Effector memory CD8-positive, alpha-beta T cell (primary cell): ENCODE measurements around the gene ZNF296.

Experiments used
- ATAC-seq: fragments of 150-1000 bp; cut with Tn5 transposase; replicated peaks from 2 replicates; pipeline ENCODE4 v1.10.0; 2021; ENCODE audit warnings: mild to moderate bottlenecking, moderate library complexity
- DNase-seq, 3 experiments: peaks; one replicate each; pipeline ENCODE4 v3.0.0; 2021
- H3K27ac Mint-ChIP-seq, 2 donors: one replicate each; pipeline ENCODE4 v1.8.0; 2022; ENCODE audit warnings: mild to moderate bottlenecking in 2 of 2, mixed read lengths in 2 of 2, moderate library complexity in 2 of 2
- H3K27me3 Mint-ChIP-seq, 2 donors: one replicate each; pipeline ENCODE4 v1.8.0; 2022; ENCODE audit warnings: mixed read lengths in 2 of 2
- H3K36me3 Mint-ChIP-seq: one replicate; pipeline ENCODE4 v1.8.0; 2022; ENCODE audit warnings: mild to moderate bottlenecking, moderate library complexity, mixed read lengths; ENCODE audit not compliant: insufficient read depth
- H3K4me1 Mint-ChIP-seq, 2 donors: one replicate each; pipeline ENCODE4 v1.8.0; 2022; ENCODE audit warnings: low read depth in 2 of 2, mixed read lengths in 2 of 2
- H3K4me3 Mint-ChIP-seq, 2 donors: one replicate each; pipeline ENCODE4 v1.8.0; 2022; ENCODE audit warnings: mild to moderate bottlenecking in 2 of 2, mixed read lengths in 2 of 2, moderate library complexity in 2 of 2
- H3K9me3 Mint-ChIP-seq, 2 donors: one replicate each; pipeline ENCODE4 v1.8.0; 2022; ENCODE audit warnings: mixed read lengths in 2 of 2

The ZNF296 gene

GRCh38 chr19:45099467-45100191, 23.4 kb upstream of the ZNF296 start:
- DNase-seq: no peak
- Mint-ChIP-seq H3K9me3 (no peaks in the 10 kb centered on the region), H3K27me3 (no peaks in the 10 kb centered on the region), H3K27ac (peak overlapping the region in 1 of 2 donors; percentile 44), H3K36me3 (peaks cover 2% of the 10 kb centered on the region), H3K4me3 (no peak overlapping the region), H3K4me1 (peaks cover 65 to 71% of the 10 kb centered on the region in 2 donors)
- ATAC-seq: no peak

- ATAC-seq: no peak
- H3K27me3 Mint-ChIP-seq: no peaks in the 10 kb centered on the region
- no peak overlapping the region for H3K4me3 Mint-ChIP-seq
- DNase-seq: no peak
- H3K4me1 Mint-ChIP-seq: peaks cover 65 to 69% of the 10 kb centered on the region in 2 donors
- peak overlapping the region in 1 of 2 donors; percentile 44 for H3K27ac Mint-ChIP-seq
- H3K9me3 Mint-ChIP-seq: no peaks in the 10 kb centered on the region
- peaks cover 6% of the 10 kb centered on the region for H3K36me3 Mint-ChIP-seq
Measured at GRCh38 chr19:45098521-45099466, 22.5 kb upstream of the ZNF296 start.

- H3K36me3 Mint-ChIP-seq: peaks cover 10% of the 10 kb centered on the region
- no peaks in the 10 kb centered on the region for H3K9me3 Mint-ChIP-seq
- DNase-seq (no peak), ATAC-seq (no peak)
- H3K4me3 Mint-ChIP-seq: no peak overlapping the region
- H3K27me3 Mint-ChIP-seq: no peaks in the 10 kb centered on the region
- peak overlapping the region; percentile 59 to 87 for H3K27ac Mint-ChIP-seq
- peaks cover 67 to 70% of the 10 kb centered on the region in 2 donors for H3K4me1 Mint-ChIP-seq
Measured at GRCh38 chr19:45097776-45098520, 21.7 kb upstream of the ZNF296 start.

- H3K27ac Mint-ChIP-seq: peak overlapping the region; percentile 59 to 87
- H3K27me3 Mint-ChIP-seq: no peaks in the 10 kb centered on the region
- H3K36me3 Mint-ChIP-seq: peaks cover 16% of the 10 kb centered on the region
- ATAC-seq (no peak), DNase-seq (no peak)
- peaks cover 68 to 70% of the 10 kb centered on the region in 2 donors for H3K4me1 Mint-ChIP-seq
- H3K9me3 Mint-ChIP-seq: no peaks in the 10 kb centered on the region
- H3K4me3 Mint-ChIP-seq: no peak overlapping the region
Measured at GRCh38 chr19:45097450-45097775, 21.1 kb upstream of the ZNF296 start.

- no peaks in the 10 kb centered on the region for H3K9me3 Mint-ChIP-seq
- no peaks in the 10 kb centered on the region for H3K27me3 Mint-ChIP-seq
- ATAC-seq: no peak
- peak overlapping the region in 1 of 2 donors; percentile 47 for H3K4me3 Mint-ChIP-seq
- DNase-seq: no peak
- peaks cover 23% of the 10 kb centered on the region for H3K36me3 Mint-ChIP-seq
- H3K27ac Mint-ChIP-seq: peak overlapping the region; percentile 74 to 87
- H3K4me1 Mint-ChIP-seq: peaks cover 70 to 72% of the 10 kb centered on the region in 2 donors
Measured at GRCh38 chr19:45096700-45097099, 20.4 kb upstream of the ZNF296 start.

GRCh38 chr19:45095496-45096413, 19.5 kb upstream of the ZNF296 start:
- DNase-seq (no peak), ATAC-seq (no peak)
- Mint-ChIP-seq H3K9me3 (no peaks in the 10 kb centered on the region), H3K27ac (peak overlapping the region; percentile 74 to 87), H3K4me1 (peaks cover 65 to 72% of the 10 kb centered on the region in 2 donors), H3K36me3 (peaks cover 30% of the 10 kb centered on the region), H3K27me3 (no peaks in the 10 kb centered on the region), H3K4me3 (peak overlapping the region in 1 of 2 donors; percentile 47)

- peak overlapping the region in 1 of 2 donors; percentile 99 for H3K27ac Mint-ChIP-seq
- peaks cover 34% of the 10 kb centered on the region for H3K36me3 Mint-ChIP-seq
- H3K4me1 Mint-ChIP-seq: peaks cover 58 to 69% of the 10 kb centered on the region in 2 donors
Measured at GRCh38 chr19:45094707-45095106, 18.4 kb upstream of the ZNF296 start.

GRCh38 chr19:45094137-45094536, 17.9 kb upstream of the ZNF296 start:
- Mint-ChIP-seq H3K4me1 (peaks cover 58 to 67% of the 10 kb centered on the region in 2 donors), H3K36me3 (peaks cover 36% of the 10 kb centered on the region), H3K9me3 (no peaks in the 10 kb centered on the region), H3K27me3 (no peaks in the 10 kb centered on the region), H3K27ac (peak overlapping the region; percentile 99), H3K4me3 (peak overlapping the region; percentile 98)
- DNase-seq: no peak
- ATAC-seq: no peak

More at GRCh38 chr19:45094707-45095106, 18.4 kb upstream of the ZNF296 start:
- no peaks in the 10 kb centered on the region for H3K27me3 Mint-ChIP-seq
- ATAC-seq (no peak), DNase-seq (no peak)
- H3K9me3 Mint-ChIP-seq: no peaks in the 10 kb centered on the region
- peak overlapping the region; percentile 98 for H3K4me3 Mint-ChIP-seq

GRCh38 chr19:45092747-45093678, 16.7 kb upstream of the ZNF296 start, which contains the start of gene PPP1R37:
Gene PPP1R37, plus strand, starts transcription at chr19:45093179. Its CDS starts 147 bp downstream, at chr19:45093326.
- Mint-ChIP-seq H3K27ac (peak within 1 kb of the TSS; percentile 99), H3K9me3 (no peaks in the 10 kb centered on the region)

GRCh38 chr19:45091031-45091923, 15.0 kb upstream of the ZNF296 start:
- Mint-ChIP-seq H3K4me3 (peak overlapping the region; percentile 98), H3K27ac (peak overlapping the region; percentile 99), H3K9me3 (no peaks in the 10 kb centered on the region), H3K27me3 (no peaks in the 10 kb centered on the region), H3K4me1 (peaks cover 51 to 54% of the 10 kb centered on the region in 2 donors), H3K36me3 (peaks cover 41% of the 10 kb centered on the region)
- ATAC-seq (peak; percentile 44), DNase-seq (peak; percentile 88 to 96 (median 94))

More at GRCh38 chr19:45092747-45093678, 16.7 kb upstream of the ZNF296 start, which contains the start of gene PPP1R37:
- Mint-ChIP-seq H3K36me3 (peaks cover 36% of the 10 kb centered on the region), H3K4me1 (peaks cover 58 to 60% of the 10 kb centered on the region in 2 donors), H3K27me3 (no peaks in the 10 kb centered on the region), H3K4me3 (peak within 1 kb of the TSS; percentile 98)
- peak; percentile 69 for ATAC-seq
- DNase-seq: peak; percentile 85 to 88 (median 87)

GRCh38 chr19:45090606-45091005, 14.3 kb upstream of the ZNF296 start:
- Mint-ChIP-seq H3K4me3 (peak overlapping the region in 1 of 2 donors; percentile 98), H3K4me1 (peaks cover 44 to 49% of the 10 kb centered on the region in 2 donors), H3K27ac (peak overlapping the region in 1 of 2 donors; percentile 99), H3K36me3 (peaks cover 41% of the 10 kb centered on the region), H3K9me3 (no peaks in the 10 kb centered on the region), H3K27me3 (no peaks in the 10 kb centered on the region)
- ATAC-seq: no peak
- DNase-seq: no peak
